Psoas muscle (tissue), 8 donors: Measurements from ENCODE around the gene TRABD2A. TPM values are rescaled to one million over a fixed set of nuclear protein-coding genes. Genes with fewer than 3 reads are reported as not detected.

ENCODE experiments used
- ATAC-seq, 4 donors: fragments of 200-7000 bp; cut with Tn5 transposase; one replicate each; pipeline ENCODE4 v1.9.1; 2020; ENCODE audit warnings: moderate library complexity in 3 of 4, mild to moderate bottlenecking in 2 of 4
- DNase-seq, 2 donors: peaks; one replicate each; pipeline ENCODE4 v3.0.0-alpha.2; 2020
- H3K27ac ChIP-seq: fragments of 200-600 bp; one replicate; pipeline ENCODE4 v1.8.0; 2022
- H3K27me3 ChIP-seq, 3 donors: fragments of 200-600 bp in 1 of 3; one replicate each; pipeline versions ENCODE4 v1.6.1 to v1.8.0; 2013 to 2022; ENCODE audit warnings: low read length in 2 of 3, mild to moderate bottlenecking in 2 of 3, moderate library complexity in 1 of 3; ENCODE audit not compliant: insufficient read depth in 3 of 3
- H3K36me3 ChIP-seq, 2 donors: fragments of 200-600 bp in 1 of 2; one replicate each; pipeline versions ENCODE4 v1.6.1 to v1.8.0; 2013 to 2022; ENCODE audit warnings: low read depth in 1 of 2, mild to moderate bottlenecking in 1 of 2, moderate library complexity in 1 of 2; ENCODE audit not compliant: insufficient read depth in 1 of 2
- H3K4me1 ChIP-seq: fragments of 200-600 bp; one replicate; pipeline ENCODE4 v1.8.0; 2022
- H3K4me3 ChIP-seq: fragments of 200-600 bp; one replicate; pipeline ENCODE4 v1.8.0; 2022; ENCODE audit warnings: mild to moderate bottlenecking
- H3K9me3 ChIP-seq: fragments of 200-600 bp; one replicate; pipeline ENCODE4 v1.8.0; 2022
- WGBS, 3 donors: extraction: QIAGEN DNeasy Blood & Tissue Kit; methylation state at CpG; one replicate each; pipeline versions ENCODE4 v1.1.6 to v1.1.7; 2013; 5-methylcytosine and 5-hydroxymethylcytosine counted together
- intact Hi-C, 2 donors: fragments of 100-400 bp; cut with DNase I; formaldehyde crosslinking; loops; one replicate each; pipeline versions ENCODE4 v1.11.0 to v1.14.2; 2022
- polyA plus RNA-seq, 3 donors: library from polyadenylated mRNA; stranded (reverse); fragments of 200-250 nt; gene quantifications; one replicate each; pipeline ENCODE4 v1.2.3, GENCODE V29; 2013
- total RNA-seq, 4 donors: library from RNA; stranded (reverse); fragmentation: NEBNext Ultra II Directional in 2 of 4; extraction: Animal tissue kit (Norgen Biotek cat#: 25700) in 2 of 4; gene quantifications; one replicate each; pipeline versions ENCODE4 v1.2.1 to v1.2.4, GENCODE V29; 2021 to 2023
- TF ChIP-seq, protein P1 (sequence below): fragments of 200-600 bp; IDR thresholded peaks from one replicate; pipeline ENCODE4 v1.8.0; 2022; ENCODE audit warnings: antibody characterized with exemption
- donor health status: healthy with polysubstance abuse.
- donor health status: DM: no; HTN: no; CAD: no; lungs with moderate emphysema.
- donor health status: Bipolar disorder and iron deficiency.
- donor health status: healthy.
- donor health status: DM: yes; HTN: yes; CAD: no.
- donor health status: DM: no; HTN: no; CAD: no.
- donor health status: DM: no; HTN: no; CAD: no.
- donor health status: DM: yes; HTN: yes; CAD: no.

Gene TRABD2A
- total and polyA plus RNA-seq, 7 donors: 0.27 to 0.74 (median 0.35) TPM

DNA sequence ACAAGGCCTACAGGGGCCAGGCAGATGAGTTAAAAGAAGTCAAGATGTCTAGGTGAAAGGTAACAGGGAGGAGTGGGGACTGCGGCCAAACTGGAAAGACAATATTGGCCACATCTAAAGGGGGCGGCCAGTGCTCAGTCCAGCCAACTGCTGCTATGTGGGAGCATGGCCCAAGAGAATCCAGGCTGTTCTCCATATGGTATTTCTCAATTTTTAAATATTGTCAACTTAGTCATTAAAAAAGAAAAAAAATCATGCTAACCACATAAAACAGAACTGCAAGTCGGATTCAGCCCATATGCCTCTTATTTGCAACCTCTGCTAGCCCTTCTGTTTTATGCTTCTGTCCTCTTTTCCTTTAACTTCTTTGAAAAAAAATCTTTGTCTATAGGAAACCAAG, 14.8 kb downstream of the TRABD2A start:
- no peaks in the 10 kb centered on the region for H3K4me1 ChIP-seq
- H3K36me3 ChIP-seq: no peaks in the 10 kb centered on the region
- TF ChIP-seq, protein P1, sequence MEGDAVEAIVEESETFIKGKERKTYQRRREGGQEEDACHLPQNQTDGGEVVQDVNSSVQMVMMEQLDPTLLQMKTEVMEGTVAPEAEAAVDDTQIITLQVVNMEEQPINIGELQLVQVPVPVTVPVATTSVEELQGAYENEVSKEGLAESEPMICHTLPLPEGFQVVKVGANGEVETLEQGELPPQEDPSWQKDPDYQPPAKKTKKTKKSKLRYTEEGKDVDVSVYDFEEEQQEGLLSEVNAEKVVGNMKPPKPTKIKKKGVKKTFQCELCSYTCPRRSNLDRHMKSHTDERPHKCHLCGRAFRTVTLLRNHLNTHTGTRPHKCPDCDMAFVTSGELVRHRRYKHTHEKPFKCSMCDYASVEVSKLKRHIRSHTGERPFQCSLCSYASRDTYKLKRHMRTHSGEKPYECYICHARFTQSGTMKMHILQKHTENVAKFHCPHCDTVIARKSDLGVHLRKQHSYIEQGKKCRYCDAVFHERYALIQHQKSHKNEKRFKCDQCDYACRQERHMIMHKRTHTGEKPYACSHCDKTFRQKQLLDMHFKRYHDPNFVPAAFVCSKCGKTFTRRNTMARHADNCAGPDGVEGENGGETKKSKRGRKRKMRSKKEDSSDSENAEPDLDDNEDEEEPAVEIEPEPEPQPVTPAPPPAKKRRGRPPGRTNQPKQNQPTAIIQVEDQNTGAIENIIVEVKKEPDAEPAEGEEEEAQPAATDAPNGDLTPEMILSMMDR: no peak
- intact Hi-C loops: no loop called here
- 72 to 82% (median 78%) methylated on average over 3 of the region's 3 CpGs for WGBS, 3 donors
- ATAC-seq: no peak
- H3K9me3 ChIP-seq: no peaks in the 10 kb centered on the region
- no peak for DNase-seq
- H3K4me3 ChIP-seq: no peak overlapping the region
- H3K27ac ChIP-seq: no peak overlapping the region
- H3K27me3 ChIP-seq: no peaks in the 10 kb centered on the region

DNA sequence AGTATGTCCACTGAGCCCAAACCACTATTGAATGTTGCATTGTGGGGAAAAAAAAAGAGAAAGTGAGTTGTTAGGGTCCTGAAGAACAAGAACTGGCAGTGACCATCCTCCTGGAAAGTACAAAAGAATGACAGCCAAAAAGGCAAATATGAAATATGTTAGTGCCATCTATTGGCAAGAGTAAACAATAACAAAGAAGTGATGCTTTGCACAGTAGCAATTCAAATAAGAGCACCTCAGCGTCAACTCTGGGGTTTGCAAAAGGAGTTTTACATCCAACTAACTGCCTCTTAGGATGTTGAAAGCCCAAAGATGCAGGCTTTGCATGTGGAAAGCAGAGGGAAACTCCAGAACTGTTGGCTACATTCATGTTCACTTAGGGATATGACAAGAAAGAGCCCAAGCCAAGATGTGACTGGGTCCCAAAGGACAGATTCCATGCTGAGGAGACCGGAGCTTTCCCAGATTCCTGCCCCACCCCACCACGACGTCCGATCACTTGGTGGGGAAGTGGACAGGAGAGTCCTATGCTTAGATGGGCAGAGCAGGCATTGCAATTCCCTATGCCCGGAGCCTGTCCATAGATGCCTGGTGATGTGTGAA, 15.6 kb downstream of the TRABD2A start:
- H3K27me3 ChIP-seq: no peaks in the 10 kb centered on the region
- TF ChIP-seq, protein P1: no peak
- H3K9me3 ChIP-seq: no peaks in the 10 kb centered on the region
- no peak overlapping the region for H3K4me3 ChIP-seq
- H3K4me1 ChIP-seq: no peaks in the 10 kb centered on the region
- intact Hi-C loops: no loop called here
- no peak overlapping the region for H3K27ac ChIP-seq
- DNase-seq (no peak), ATAC-seq (no peak)
- WGBS, 3 donors: 47 to 51% (median 47%) methylated on average over 6 of the region's 6 CpGs
- no peaks in the 10 kb centered on the region for H3K36me3 ChIP-seq

- H3K4me3 ChIP-seq: no peak overlapping the region
- DNase-seq (no peak), ATAC-seq (no peak)
- TF ChIP-seq, protein P1: no peak
- H3K27ac ChIP-seq: no peak overlapping the region
- no peaks in the 10 kb centered on the region for H3K9me3 ChIP-seq
- H3K27me3 ChIP-seq: no peaks in the 10 kb centered on the region
- H3K4me1 ChIP-seq: no peaks in the 10 kb centered on the region
- intact Hi-C loops: no loop called here
- H3K36me3 ChIP-seq: no peaks in the 10 kb centered on the region
- WGBS, 3 donors: 61 to 65% (median 62%) methylated on average over 6 of the region's 6 CpGs
Measured at GRCh38 chr2:84862006-84862405, 18.9 kb downstream of the TRABD2A start.

GRCh38 chr2:84861539-84861938, 19.3 kb downstream of the TRABD2A start:
- Histone ChIP-seq H3K4me1 (no peaks in the 10 kb centered on the region), H3K4me3 (no peak overlapping the region), H3K36me3 (no peaks in the 10 kb centered on the region), H3K9me3 (no peaks in the 10 kb centered on the region), H3K27ac (no peak overlapping the region), H3K27me3 (no peaks in the 10 kb centered on the region)
- DNase-seq (no peak), ATAC-seq (no peak)
- intact Hi-C loops: no loop called here
- WGBS, 3 donors: 53 to 61% (median 58%) methylated on average over 6 of the region's 6 CpGs
- TF ChIP-seq, protein P1: no peak

DNA sequence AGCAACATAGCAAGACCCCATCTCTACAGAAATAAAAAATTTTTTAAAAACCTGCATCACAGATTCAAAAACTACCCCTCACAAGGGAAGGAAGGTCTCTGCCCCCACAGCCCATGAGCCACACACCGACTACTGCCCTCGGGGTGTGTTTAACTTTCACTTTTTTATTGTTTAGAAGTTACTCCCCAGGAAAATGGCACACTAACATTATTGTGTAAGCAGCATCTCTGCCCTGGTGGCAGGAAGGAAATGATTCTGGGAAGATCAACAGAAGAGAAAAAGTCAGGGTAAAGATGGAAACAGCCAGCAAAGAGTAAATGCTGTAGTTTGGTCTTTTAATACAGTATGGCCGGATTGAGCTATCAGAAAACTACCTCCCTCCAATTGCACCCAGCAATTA, 21.9 kb downstream of the TRABD2A start:
- ATAC-seq: no peak

More for the DNA sequence above, 21.9 kb downstream of the TRABD2A start:
- Histone ChIP-seq H3K27me3 (peaks cover 0 to 2% (median 0%) of the 10 kb centered on the region in 3 donors), H3K9me3 (no peaks in the 10 kb centered on the region), H3K4me1 (no peaks in the 10 kb centered on the region), H3K36me3 (no peaks in the 10 kb centered on the region), H3K4me3 (no peak overlapping the region), H3K27ac (no peak overlapping the region)
- DNase-seq: no peak
- intact Hi-C loops: no loop called here
- TF ChIP-seq, protein P1: no peak
- 74 to 83% (median 77%) methylated on average over 3 of the region's 3 CpGs for WGBS, 3 donors
